GM21447 (cell line): ENCODE measurements around the gene ACSM6.

Source experiments
- ATAC-seq: cut with Tn5 transposase; IDR thresholded peaks from one replicate; pipeline ENCODE4 v1.9.1; 2021; ENCODE audit not compliant: unreplicated experiment

ACSM6 gene

DNA sequence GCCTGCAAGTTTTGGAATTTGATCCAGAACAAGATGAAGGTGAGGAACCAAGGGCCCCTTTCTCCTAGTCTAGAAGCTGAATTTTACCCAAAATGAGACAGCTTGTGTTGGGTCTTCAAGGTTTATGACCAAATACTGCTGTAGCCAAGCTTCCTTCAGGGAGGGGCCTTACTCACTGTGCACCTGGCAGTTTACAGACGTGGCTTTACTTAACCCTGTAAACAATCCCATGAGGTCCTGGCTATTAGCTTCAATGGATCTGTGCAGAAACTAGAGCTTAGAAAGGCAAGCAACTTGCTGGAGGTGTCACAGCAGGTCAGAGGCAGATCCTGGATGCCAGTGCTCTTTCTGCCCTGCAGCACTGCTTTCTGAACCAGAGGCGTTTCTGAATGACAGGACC lies 50.1 kb downstream of the ACSM6 start:
- ATAC-seq = no peak

DNA sequence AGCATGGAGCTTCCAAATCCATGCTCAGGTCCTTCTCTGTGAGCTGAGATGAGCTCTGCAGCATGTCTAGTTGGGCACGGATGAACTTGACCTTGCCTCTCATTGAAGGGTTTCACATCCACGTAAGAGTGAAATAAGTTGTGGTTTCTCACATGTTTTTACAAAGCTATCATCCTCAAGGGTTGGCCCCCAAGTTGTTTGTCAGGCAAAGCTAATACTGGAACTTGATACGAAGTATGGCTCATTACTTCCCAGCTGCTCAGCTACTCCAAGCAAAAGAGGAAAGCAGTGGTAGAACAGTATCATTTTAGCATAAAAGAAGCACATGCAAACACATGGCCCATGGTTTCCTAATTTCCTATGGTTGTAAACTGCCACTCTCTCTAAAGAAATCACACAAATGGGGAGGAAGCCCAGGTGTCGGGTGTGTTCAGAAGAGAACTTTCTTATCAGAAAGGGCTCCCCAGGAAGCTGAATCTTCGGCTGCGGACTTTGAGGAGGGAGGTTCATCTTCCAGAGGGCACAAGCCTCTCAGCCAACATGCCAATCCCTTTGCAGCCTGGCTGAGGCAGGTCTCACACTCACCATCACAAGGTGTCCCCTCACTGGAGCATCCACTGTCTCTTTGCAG lies 51.5 kb downstream of the ACSM6 start:
- ATAC-seq = peak; percentile 90

DNA sequence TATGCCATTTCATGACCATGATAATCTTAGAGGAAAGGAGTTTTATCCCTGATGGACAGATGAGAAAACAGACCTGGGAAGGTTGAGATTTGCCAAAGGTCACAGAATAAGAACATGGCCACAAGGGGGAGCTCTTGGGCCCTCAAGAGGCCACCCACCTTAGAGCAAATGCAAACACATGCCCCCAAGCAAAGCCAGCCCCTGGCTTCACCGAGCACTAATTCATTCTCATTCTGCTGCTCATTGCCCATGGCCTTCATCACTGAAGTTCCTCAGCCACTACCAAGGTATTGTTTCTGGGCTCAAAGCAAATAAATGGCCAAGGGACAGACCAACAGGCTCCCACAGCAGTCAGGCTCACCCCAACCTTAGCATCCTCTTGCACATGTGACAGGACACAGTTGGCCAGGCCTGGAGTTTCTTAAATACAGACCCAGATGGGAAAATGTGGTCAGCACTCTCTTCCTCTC lies 52.6 kb downstream of the ACSM6 start:
- ATAC-seq = peak; percentile 36

DNA sequence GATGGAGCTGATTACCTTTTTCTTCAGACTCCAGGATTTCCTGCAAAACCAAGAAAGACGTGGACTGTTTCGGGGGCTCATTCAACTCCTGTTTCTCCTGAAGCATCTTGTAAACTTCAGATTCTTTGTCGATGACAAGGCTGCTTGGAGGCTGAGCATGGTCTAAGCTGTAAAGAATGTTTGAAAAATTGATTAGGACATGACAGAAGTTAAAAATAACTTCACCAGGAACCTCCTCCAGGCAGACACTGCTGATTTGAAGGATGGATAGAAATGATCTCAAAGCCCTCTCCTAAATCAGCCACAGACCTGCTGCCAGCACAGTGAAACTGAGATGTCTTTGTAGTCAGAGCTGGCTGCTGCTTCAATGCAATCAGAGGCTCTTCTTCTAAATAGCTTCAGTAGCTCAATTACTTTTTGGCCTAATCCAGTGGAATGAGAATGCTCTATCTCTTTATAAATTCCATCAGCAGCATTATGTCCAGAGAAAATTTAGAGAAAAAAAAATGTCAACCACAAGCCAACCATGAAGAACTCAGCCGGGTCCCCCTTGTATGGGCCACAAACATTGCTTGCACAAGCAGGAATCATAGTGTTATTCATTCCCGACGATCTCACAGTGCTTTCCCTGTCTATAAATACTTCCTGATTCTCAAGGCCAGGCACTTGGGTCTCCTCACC lies 53.3 kb downstream of the ACSM6 start:
- no peak for ATAC-seq

DNA sequence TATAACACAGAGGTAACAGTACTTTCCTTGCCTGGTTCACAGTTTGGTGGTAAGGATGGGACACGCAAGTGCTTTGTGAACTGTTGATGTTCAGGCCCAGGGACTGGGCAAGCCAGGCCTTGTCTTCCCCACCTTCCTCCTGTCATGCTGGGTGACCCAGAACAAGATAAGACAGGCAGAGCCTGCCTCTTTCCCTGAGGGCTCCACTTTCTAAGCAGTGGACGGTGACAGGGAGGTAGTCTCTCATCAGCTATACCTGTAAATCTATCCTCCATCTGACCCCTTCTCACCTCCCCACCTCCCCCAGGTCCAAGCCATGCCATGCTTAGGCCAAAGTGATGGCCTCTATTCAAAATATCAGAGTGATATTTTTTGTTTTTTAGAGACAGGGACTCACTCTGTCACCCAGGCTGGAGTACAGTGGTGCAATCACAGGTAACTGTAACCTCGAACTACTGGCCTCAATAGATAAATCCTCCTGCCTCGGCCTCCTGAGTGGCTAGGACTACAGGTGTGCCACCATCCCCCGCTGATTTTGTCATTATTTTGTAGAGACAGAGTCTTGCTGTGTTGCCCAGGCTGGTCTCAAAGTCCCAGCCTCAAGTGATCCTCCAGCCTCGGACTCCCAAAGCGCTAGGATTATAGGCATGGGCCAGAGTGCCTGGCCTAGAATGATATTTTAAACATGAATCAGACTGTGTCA lies 54.0 kb downstream of the ACSM6 start:
- no peak for ATAC-seq

DNA sequence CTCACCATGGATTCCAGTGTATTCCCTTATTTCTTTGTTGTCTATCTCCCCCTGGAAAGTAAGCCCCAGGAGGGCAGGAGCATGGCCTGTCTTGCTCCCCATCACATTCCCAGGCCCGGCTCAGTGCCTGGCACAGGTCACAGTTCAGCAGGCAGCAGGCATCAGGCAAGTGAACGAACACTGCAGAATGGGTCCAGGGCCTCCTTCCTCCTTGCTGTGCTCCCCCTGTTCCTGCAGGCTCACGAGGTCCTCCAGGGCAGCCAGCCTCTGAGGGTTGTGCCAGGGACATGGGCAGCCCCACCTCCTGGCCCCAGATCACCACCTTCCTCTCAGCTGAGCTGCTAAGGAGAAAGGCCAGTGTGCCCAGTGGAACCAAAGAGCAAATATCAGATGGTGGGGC lies 55.0 kb downstream of the ACSM6 start:
- ATAC-seq = no peak

DNA sequence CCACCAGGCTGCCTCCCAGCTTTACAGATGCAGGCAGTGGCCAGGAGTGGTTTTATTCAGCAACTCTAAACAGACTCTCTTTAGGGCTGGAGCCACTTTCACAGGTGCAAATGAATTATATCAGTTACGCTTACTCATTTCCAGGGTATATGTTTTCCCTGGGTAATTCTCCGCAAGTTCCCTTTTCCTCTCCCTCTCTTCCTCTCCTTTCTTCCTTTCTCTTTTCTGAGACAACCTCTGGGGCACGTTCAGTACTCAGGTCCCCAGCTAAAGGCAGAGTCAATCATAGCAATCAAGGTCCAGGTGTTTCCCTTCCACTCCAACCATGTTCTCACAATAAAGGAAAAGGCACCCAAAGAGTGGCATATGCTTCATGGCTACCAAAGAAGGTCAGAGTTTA lies 55.4 kb downstream of the ACSM6 start:
- no peak for ATAC-seq

DNA sequence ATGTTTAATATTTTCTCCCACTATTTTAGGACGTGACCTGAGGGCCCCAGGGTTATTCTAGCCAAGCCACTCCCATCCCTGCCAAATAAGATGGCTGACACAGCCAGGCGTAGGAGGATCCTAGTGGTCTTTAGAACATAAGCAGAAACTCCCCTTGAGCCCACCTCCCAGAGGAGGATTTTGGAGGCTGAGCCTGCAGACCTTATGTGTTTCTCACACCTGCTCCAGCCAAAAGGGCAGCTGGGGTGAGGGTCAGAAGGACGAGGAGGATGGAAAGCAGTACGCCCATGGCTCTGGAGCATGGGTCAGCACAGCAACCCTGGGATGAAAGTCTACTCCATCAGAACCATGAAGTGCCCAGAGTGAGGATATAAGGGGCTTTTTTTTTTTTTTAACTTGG lies 56.8 kb downstream of the ACSM6 start:
- no peak for ATAC-seq

DNA sequence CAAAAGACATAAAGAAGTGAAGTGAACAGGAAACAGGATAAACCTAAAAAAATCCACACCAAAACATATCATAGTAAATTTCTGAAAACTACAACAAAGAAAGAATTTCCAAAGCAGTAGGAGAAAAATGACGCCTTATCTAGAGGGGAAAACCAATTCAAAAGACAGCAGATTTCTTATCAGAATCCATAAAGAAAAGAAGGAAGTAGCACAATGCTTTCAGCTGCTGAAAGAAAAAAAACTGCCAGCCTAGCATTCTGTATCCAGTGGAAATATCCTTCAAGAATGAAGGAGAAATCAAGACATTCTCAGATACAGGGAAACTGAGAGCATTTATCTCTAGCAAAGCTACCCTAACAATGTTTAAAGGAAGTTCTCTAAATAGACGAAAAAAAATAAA lies 59.0 kb downstream of the ACSM6 start:
- no peak for ATAC-seq

DNA sequence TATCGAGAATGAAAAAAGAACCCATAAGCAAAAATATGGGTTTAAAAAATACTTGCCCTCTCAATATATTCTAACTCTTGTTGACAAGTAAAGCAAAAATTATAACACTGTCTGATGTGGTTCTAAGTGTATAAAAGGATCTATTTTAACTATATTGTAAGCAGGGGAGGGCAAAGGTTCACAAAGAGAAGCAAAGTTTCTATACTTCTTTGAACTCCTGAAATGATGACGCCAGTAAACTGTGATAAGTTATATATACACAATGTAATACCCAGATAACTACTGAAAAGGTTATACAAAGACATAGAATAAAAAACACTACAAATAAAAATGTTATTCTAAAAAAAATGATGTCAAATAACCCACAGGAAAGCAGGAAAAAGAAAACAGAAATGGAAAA lies 59.6 kb downstream of the ACSM6 start:
- ATAC-seq = no peak

DNA sequence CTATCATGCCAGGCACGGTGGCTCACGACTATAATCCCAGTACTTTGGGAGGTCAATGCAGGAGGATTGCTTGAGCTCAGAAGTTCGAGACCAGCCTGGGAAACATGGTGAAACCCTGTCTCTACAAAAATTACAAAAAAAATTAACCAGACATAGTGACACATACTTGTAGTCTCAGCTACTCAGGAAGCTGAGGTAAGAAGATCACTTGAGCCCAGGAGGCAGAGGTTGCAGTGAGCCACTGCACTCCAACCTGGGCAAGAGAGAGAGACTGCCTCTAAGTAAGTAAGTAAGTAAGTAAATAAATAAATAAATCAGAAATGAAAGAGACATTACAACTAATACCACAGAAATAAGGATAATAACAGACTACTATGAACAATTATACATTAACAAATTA lies 60.6 kb downstream of the ACSM6 start:
- no peak for ATAC-seq

DNA sequence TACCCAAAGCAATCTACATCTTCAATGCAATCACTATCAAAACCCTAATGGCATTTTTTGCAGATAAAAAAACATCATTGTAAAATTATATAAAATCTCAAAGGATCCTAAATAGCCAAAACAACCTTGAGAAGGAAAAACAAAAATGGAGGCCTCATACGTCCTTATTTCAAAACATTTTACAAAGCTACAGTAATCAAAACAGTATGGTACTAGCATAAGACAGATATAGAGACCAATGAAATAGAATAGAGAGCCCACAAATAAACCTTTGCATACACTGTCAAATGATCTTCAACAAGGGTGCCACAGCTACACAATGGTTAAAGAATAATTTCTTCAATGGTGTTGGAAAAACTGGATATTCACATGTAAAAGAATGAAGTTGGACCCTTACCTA lies 62.2 kb downstream of the ACSM6 start:
- ATAC-seq = no peak

DNA sequence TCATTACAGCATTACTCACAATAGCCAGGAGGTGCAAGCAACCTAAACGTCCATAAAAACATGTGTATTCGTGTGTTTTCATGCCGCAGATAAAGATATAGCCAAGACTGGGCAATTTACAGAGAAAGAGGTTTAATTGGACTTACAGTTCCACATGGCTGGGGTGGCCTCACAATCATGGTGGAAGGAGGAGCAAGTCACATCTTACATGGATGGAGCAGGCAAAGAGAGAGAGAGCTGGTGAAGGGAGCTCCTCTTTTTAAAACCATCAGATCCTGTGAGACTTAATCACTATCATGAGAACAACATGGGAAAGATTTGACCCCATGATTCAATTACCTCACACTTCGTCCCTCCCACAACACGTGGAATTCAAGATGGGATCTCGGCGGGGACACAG lies 63.8 kb downstream of the ACSM6 start:
- ATAC-seq = no peak

DNA sequence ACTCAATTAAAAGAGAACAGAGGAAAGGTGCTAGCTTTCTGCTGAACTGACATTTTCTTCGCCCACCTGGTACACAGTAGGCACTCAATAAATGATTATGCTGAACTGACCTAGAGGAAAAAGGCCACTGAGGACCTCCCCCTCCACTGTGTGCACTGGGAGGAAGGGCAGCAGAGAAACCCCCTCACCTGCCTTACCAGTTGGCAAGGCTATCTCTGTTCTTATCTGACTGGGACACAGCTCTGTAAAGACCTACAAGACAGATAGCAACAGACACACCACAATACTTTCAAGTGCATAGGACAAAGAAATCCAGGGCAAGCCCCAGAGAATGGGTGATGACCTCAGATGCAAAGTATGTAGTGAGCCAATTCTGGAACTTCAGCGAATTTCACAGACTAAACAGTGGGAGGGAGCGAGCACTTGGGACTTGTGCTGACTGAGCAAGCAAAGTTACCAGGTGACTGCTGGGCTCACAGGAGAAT lies 66.4 kb downstream of the ACSM6 start:
- no peak for ATAC-seq

DNA sequence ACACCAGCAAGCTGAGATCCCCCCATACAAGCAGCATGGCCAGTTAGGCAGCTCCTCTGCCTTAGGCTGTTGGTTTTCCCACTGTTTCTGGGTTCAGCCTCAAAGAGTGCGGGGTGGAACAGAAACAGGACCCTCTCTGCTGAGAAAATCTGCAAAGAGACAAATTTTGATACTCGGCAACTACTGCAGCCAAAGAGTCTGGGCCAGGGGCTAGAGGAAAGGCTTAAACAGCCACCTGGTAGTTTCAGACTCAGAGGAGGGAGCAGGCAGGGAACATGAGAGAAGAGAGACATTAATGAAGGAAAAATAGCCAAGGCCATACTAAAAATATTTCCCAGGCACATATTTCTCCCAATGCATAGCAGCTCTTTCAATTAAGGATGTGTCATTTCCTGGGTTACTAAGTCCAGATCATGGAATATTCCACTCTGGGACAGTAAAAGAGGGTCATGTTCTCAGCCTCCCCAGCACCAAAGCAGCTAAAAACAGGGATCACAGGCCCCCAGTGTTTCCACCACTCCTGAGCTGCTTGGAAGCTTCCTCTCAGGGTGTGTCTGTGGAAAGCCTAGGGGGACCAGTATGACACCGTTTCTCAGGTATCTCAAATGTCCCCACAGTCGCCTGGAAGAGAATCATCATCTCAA lies 67.0 kb downstream of the ACSM6 start:
- ATAC-seq = no peak

DNA sequence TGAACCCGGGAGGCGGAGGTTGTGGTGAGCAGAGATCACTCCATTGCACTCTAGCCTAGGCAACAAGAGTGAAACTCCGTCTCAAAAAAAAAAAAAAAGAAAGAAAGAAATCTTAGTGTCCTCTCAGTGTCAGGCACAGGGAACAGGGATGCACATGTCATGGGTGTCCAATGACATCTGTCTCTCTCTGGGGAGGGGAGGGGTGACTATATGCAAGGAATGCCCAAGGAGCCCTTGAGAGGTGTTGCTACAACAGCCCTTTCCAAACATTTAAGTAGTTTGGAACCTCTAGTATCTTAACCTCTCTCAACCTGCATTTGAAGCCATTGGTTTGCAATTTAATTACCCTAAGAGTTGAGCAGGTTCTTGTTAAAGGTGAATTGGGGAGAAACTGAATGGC lies 67.9 kb downstream of the ACSM6 start:
- no peak for ATAC-seq

DNA sequence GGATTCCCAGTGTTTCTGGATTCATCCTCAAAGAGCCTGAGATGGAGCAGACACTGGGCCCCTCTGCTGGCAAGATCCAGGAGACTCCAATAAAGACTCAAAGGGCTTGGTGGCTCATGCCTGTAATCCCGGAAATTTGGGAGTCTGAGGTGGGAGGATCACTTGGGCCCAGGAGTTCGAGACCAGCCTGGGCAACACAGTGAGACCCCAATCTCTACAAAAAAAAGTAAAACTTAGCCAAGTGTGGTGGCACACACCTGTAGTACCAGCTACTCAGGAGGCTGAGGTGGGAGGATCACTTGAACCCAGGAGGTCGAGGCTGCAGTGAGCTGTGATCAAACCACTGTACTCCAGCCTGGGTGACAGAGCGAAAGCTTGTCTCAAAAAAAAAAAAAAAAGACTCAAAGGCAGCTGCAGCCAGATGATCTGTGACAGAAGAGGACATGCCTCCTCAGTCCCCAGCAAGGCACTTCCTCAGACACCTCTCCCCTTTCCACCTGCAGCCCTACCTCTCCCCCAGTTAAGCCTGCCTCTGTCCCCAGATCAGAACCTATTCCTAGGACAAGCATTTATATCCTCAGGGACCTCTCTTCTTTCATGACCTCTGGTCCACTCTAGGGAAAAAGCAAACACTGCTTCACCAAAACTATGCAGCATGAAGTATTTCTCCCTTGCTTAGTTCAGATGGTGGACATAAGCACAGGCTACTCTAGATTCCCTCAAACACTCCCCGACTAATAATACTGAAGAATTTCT lies 68.9 kb downstream of the ACSM6 start:
- no peak for ATAC-seq

DNA sequence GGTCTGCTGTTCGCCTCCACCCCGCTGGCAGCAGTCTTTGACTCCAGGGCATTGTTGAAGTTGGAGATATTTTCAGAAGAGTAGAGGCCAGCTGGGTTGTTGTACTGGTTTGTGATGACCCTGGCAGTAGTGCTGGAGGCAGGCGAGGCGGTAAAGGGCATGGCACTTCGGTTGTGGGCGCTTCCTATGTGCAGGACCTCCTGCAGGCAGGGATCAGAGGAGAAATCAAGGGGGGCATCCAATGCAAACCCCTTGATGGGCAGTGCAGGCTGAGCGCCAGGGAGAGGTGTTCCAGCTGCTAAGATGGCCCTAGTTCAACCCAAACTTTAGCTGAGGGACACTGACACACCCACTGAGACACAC lies 69.8 kb downstream of the ACSM6 start:
- no peak for ATAC-seq

DNA sequence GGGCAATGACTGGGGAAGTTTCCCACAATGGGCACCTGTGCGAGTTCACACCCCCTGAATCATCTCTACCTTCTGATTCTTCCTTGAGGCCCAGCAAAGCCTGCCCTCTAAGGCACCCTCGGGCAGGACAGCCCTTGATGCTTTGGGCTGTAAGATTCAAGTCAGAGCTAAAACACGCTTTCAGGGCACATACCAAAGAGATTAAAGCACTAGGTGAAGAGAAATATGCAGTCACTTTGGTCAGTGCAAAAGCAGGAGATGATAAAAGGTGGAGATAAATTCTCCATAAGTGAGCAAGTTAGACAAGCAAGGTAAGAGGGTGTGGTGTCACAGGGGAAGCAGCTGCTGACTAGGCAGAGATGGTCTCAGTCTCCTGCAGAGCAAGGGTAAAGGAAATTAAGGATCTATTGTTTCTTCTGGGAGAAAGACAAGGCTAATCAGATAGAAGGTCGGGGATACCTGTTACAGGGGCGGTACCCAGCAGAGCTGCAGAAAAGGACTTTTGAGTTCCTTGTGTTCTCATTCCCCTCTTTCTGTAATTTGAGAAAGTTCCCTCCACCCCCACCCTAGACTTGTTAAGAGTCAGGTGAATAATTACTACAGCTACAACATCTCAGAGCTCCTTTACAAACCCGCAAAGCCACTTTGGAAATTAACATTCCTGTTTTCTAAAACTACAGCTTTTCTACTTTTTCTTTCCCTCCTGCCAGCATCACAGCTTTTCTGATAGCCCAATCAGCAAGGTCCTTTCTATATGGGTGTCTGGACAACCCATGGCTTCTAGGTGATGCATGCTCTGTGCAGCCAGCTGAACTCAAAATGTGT lies 70.4 kb downstream of the ACSM6 start:
- no peak for ATAC-seq

DNA sequence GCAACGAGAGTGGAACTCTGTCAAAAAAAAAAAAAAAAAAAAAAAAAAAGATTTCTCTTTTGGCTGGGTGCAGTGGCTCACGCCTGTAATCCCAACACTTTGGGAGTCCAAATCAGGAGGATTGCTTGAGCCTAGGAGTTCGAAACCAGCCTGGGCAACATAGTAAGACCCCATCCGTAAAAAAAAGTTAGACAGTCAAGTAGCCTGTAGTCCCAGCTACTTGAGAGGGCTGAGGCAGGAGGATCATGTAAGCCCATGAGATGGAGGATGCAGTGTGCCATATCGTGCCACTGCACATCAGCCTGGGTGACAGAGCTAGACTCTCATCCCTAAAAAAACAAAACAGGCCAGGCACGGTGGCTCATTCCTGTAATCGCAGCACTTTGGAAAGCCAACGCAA lies 71.5 kb downstream of the ACSM6 start:
- no peak for ATAC-seq
